Measurements from ENCODE around the gene FNBP1L.

DNA sequence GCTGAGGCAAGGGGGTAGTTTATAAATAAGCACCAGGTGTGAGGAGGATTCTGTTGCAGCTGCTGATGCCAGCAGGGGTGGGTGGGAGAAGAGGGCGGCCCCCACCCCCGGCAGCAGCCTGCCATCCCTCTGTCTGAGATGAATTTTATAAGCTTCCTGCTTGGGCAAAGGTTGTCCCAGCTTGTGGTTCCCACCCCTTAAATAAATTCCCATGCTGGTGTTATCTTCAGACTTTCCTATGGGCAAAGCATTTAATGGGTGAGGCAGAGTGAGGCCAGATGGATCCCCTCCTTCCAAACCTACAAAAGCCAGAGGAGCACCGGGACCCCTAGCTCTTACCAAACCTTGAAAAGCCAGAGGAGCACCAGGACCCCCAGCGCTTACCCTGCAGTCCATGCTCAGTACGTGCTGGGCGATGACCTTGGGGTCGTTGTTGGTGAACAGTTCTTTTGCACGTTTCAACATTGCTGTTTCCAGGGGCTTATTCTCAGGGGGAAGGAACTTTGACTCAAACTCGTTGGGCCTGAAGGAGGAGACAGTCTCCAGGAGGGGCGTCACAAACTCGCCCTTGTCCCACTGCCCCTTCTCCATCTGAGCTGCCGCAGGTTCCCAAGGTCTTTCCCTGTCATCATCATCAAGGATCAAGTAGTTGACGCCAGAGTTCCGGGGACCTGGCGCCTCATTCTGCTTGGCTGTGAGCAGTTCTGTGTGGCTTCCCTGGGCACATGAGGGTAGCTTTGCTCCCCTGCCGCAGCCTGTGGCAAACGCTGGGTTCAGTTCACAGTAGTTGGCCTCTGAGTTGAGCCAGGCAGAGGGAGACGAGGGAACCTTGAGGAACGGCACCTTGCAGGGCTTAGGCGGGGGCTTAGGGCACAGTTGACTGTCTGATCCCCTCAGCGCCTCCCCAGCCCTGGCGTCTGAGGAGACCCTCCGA, 134.3 kb downstream of the FNBP1L start:
- TF ChIP-seq, protein P1, sequence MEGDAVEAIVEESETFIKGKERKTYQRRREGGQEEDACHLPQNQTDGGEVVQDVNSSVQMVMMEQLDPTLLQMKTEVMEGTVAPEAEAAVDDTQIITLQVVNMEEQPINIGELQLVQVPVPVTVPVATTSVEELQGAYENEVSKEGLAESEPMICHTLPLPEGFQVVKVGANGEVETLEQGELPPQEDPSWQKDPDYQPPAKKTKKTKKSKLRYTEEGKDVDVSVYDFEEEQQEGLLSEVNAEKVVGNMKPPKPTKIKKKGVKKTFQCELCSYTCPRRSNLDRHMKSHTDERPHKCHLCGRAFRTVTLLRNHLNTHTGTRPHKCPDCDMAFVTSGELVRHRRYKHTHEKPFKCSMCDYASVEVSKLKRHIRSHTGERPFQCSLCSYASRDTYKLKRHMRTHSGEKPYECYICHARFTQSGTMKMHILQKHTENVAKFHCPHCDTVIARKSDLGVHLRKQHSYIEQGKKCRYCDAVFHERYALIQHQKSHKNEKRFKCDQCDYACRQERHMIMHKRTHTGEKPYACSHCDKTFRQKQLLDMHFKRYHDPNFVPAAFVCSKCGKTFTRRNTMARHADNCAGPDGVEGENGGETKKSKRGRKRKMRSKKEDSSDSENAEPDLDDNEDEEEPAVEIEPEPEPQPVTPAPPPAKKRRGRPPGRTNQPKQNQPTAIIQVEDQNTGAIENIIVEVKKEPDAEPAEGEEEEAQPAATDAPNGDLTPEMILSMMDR (IDR thresholded peaks at IDR 0.05) = no peak
- TF ChIP-seq EZH2 (IDR thresholded peaks at IDR 0.05) (no peak), EZH2phosphoT487 (IDR thresholded peaks at IDR 0.05) (no peak)

Measured in neural progenitor cell (in vitro differentiated cells).